Mononuclear cell (primary cell): ENCODE results near the gene TEKT2. TPM values are rescaled to one million over a fixed set of nuclear protein-coding genes. Genes with fewer than 3 reads are reported as not detected.

ENCODE experiments used
- H3K27me3 ChIP-seq: 2 replicates; pipeline ENCODE4 v1.6.0; 2011; ENCODE audit warnings: low read length, control low read depth; ENCODE audit not compliant: insufficient read depth
- H3K4me1 ChIP-seq: 2 replicates; pipeline ENCODE4 v1.5.1; 2011; ENCODE audit warnings: mild to moderate bottlenecking, low read length, control low read depth; ENCODE audit not compliant: insufficient read depth
- H3K4me3 ChIP-seq: 2 replicates; pipeline ENCODE4 v1.5.1; 2011; ENCODE audit warnings: mild to moderate bottlenecking, low read length, moderate library complexity
- H3K9me3 ChIP-seq: 2 replicates; pipeline ENCODE4 v1.5.1; 2011; ENCODE audit warnings: low read depth, mild to moderate bottlenecking, control low read depth, low read length
- total RNA-seq: library from RNA; depleted of rRNA; stranded (reverse); fragments of >200 nt; gene quantifications from one replicate; pipeline ENCODE4 v1.2.3, GENCODE V29; 2012

Gene TEKT2
- total RNA-seq, 1 donor, result 0.10 TPM

- Histone ChIP-seq H3K27me3 (peaks cover 12% of the 10 kb centered on the region), H3K9me3 (no peaks in the 10 kb centered on the region), H3K4me1 (peaks cover 11% of the 10 kb centered on the region), H3K4me3 (no peak overlapping the region)
These were observed 675 bp upstream of the TEKT2 start for GRCh38 chr1:36083219-36083618.

GRCh38 chr1:36084497-36085115 is 712 bp downstream of the TEKT2 start:
- Histone ChIP-seq H3K27me3 (peaks cover 12% of the 10 kb centered on the region), H3K9me3 (no peaks in the 10 kb centered on the region), H3K4me1 (peaks cover 18% of the 10 kb centered on the region), H3K4me3 (no peak overlapping the region)

GRCh38 chr1:36085126-36085525 is 1.2 kb downstream of the TEKT2 start:
- no peaks in the 10 kb centered on the region for H3K9me3 ChIP-seq
- H3K27me3 ChIP-seq, result peaks cover 12% of the 10 kb centered on the region
- H3K4me3 ChIP-seq, result no peak overlapping the region
- peaks cover 23% of the 10 kb centered on the region for H3K4me1 ChIP-seq

GRCh38 chr1:36085686-36086526 is 2.0 kb downstream of the TEKT2 start:
- Histone ChIP-seq H3K27me3 (peaks cover 12% of the 10 kb centered on the region), H3K4me3 (no peak overlapping the region), H3K9me3 (no peaks in the 10 kb centered on the region), H3K4me1 (peaks cover 29% of the 10 kb centered on the region)

GRCh38 chr1:36086529-36087232 is 2.8 kb downstream of the TEKT2 start:
- H3K27me3 ChIP-seq, result peaks cover 12% of the 10 kb centered on the region
- peaks cover 35% of the 10 kb centered on the region for H3K4me1 ChIP-seq
- H3K9me3 ChIP-seq, result no peaks in the 10 kb centered on the region

GRCh38 chr1:36087233-36088123 is 3.6 kb downstream of the TEKT2 start:
- peaks cover 35% of the 10 kb centered on the region for H3K4me1 ChIP-seq
- no peaks in the 10 kb centered on the region for H3K9me3 ChIP-seq
- no peak overlapping the region for H3K4me3 ChIP-seq
- peaks cover 12% of the 10 kb centered on the region for H3K27me3 ChIP-seq

More at GRCh38 chr1:36086529-36087232, 2.8 kb downstream of the TEKT2 start:
- no peak overlapping the region for H3K4me3 ChIP-seq

GRCh38 chr1:36088265-36088576 is 4.3 kb downstream of the TEKT2 start:
- H3K4me3 ChIP-seq, result peak overlapping the region; percentile 91
- H3K9me3 ChIP-seq, result no peaks in the 10 kb centered on the region
- peaks cover 35% of the 10 kb centered on the region for H3K4me1 ChIP-seq

GRCh38 chr1:36088577-36089392 is 4.9 kb downstream of the TEKT2 start, which contains the start of gene ADPRS:
Gene ADPRS (plus strand): TSS chr1:36088892. CDS start chr1:36088905, 13 bp downstream.
- Histone ChIP-seq H3K4me3 (peak within 1 kb of the TSS; percentile 91), H3K27me3 (peaks cover 7% of the 10 kb centered on the region), H3K4me1 (peaks cover 35% of the 10 kb centered on the region), H3K9me3 (no peaks in the 10 kb centered on the region)

More at GRCh38 chr1:36088265-36088576, 4.3 kb downstream of the TEKT2 start:
- H3K27me3 ChIP-seq, result peaks cover 11% of the 10 kb centered on the region

GRCh38 chr1:36089393-36090121 is 5.7 kb downstream of the TEKT2 start:
- peaks cover 4% of the 10 kb centered on the region for H3K27me3 ChIP-seq
- H3K4me1 ChIP-seq, result peaks cover 29% of the 10 kb centered on the region
- no peaks in the 10 kb centered on the region for H3K9me3 ChIP-seq
- H3K4me3 ChIP-seq, result peak overlapping the region; percentile 91

- Histone ChIP-seq H3K4me1 (peaks cover 43% of the 10 kb centered on the region), H3K4me3 (no peak overlapping the region), H3K9me3 (no peaks in the 10 kb centered on the region)
These were observed 7.2 kb downstream of the TEKT2 start for GRCh38 chr1:36091141-36091540.

GRCh38 chr1:36091698-36092097 is 7.8 kb downstream of the TEKT2 start:
- Histone ChIP-seq H3K9me3 (no peaks in the 10 kb centered on the region), H3K4me3 (no peak overlapping the region), H3K27me3 (no peaks in the 10 kb centered on the region), H3K4me1 (peaks cover 46% of the 10 kb centered on the region)

More at GRCh38 chr1:36091141-36091540, 7.2 kb downstream of the TEKT2 start:
- no peaks in the 10 kb centered on the region for H3K27me3 ChIP-seq

GRCh38 chr1:36092166-36092797 is 8.4 kb downstream of the TEKT2 start:
- Histone ChIP-seq H3K4me3 (no peak overlapping the region), H3K9me3 (no peaks in the 10 kb centered on the region), H3K27me3 (no peaks in the 10 kb centered on the region), H3K4me1 (peaks cover 46% of the 10 kb centered on the region)

GRCh38 chr1:36092798-36093185 is 8.9 kb downstream of the TEKT2 start:
- H3K4me3 ChIP-seq, result no peak overlapping the region
- no peaks in the 10 kb centered on the region for H3K9me3 ChIP-seq
- H3K27me3 ChIP-seq, result no peaks in the 10 kb centered on the region
- H3K4me1 ChIP-seq, result peaks cover 46% of the 10 kb centered on the region
